Stimulated activated CD4-positive, alpha-beta T cell treated with anti-CD3 and anti-CD28 coated beads, Interleukin-4, amount 100 ng/mL, for 1 hour (primary cell): ENCODE data around the gene SST.

Experiments
- DNase-seq: peaks from one replicate; pipeline ENCODE4 v3.0.0-alpha.2; 2020

The SST gene

DNA sequence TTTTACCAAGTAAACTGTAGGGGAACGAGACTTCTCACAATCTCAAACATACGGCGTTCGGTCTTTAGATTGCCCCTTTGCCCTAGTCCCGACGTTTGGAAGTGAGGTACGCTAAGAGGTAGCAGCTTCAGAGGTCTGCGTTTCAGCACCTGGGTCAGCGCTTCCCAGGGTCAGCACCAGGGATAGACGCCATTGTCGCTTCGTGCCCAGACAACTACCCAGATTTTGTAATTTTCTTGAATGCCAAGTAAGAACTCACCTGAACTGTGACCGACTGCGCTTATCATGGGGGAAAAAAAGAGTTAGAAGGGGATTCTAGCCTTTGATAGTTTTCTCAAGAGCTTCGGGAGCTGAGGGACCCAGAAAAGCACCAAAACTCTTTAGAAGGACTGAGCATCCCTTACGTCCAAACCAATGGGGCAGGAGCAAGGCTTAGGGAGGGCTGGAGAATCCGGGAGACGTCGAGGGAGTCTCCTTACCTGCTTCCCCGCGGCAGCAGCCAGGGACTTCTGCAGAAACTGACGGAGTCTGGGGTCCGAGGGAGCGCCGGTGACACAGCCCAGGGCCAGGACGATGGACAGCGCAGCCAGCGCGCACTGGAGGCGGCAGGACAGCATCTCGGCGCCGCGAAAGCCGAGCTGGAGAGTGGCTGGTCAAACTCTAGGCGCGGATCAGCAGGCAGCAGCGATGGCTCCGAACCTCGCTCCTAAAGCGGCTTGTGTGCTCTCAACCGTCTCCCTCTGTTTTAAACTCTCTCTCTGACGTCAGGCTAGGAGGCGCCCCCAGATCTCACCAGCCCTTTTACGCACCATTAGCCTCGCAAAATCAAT is at the start of gene SST:
Gene SST (minus strand): TSS at position 720 of the 830 bp plus-strand sequence. CDS start 103 bp downstream, at position 617.
- DNase-seq, result peak; percentile 20

DNA sequence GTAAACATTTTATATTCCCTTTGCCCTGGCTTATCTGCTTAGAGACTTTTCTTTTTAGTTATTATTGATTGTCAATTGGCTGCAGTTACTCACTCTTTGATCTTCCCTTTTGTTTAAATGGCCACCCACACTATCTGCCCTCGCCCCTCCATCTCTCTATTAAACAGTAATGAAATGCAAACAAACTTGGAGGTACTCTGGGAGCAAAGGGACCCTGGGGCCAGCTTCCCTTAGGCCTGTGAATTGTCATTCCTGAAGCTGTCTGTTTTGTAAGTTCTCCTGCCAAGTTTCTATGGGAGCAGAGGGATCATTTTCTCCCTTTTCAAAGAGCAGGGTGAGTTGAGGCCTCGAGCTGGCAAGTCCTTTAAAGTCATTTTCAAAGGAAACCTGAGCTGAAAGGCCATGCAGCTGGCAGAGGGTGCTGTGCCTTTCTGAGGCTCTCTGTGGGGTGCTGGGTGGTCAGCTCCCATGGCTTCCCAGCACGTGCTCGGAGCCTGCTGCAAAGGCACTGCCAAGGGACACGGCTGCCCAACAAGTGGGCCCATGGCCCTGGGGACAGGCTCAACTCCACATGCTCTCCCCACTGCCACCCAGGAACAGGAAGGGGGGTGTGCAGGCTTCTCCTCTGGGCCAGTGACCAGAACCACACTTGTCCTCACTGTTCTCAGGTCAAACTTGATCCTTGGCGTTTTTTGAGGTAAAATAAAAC is 49.6 kb upstream of the SST start:
- no peak for DNase-seq

DNA sequence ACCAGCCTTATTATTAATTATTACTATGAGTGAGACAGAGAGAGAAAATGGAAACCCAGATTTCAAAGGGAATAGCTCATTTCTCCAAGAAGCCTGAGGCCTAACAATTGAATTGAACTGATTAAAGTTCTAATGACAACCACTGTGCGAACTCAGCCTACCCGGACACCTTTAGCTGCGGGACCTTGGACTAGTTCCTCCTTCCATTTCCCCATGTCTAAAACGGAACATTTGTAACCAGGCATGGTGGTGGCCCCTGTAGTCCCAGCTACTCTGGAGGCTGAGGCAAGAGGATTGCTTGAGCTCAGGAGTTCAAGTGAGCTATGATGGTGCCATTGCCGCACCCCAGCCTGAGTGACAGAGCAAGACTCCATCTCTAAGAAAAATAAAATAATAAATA is 48.6 kb upstream of the SST start:
- no peak for DNase-seq

DNA sequence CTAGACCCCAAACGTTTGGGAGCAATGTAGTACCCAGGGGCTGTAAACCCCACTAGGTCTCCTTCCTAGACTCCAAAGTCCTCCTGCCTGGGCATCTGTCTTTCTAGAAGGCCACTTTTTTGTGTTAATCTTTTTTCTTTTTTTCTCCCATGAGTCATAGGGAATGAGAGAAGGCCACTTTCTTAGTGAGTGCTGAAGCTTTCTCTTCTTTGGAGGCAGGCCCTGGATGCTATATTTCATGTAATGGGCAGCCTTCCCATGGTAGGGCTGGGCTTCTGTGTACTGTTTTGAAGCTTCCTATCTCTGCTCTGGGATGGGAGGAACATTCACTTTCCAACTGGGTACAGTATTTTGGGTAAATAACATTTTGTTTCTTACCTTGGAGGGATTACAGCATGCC is 47.4 kb upstream of the SST start:
- DNase-seq, result no peak

DNA sequence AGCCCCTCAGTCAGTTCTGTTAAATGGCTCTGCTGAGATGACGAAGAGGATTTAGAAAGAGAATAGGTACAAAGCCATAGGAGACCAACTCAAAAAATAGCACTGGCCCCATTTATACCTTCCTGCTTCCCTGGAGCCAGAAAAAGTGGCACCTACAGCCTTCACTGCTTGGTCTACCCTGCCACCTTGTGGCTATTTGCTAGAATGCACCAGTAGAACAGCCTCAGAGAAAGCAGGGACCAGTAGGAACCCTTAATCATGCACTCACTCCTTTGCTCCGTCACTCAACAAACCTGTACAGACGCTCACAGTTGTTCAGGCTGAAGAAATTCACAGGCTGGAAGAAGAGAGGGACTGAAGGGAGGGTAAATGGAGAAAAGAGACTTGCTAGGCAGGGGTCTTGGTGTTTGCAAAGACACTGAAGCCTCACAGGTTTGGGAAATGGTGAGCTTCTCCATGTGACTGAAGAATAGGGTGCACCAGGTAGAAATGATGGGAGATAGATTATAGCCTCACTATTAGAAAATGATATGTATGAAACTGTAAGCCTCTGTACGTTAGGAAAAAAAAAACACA is 44.3 kb upstream of the SST start:
- DNase-seq, result peak; percentile 55

DNA sequence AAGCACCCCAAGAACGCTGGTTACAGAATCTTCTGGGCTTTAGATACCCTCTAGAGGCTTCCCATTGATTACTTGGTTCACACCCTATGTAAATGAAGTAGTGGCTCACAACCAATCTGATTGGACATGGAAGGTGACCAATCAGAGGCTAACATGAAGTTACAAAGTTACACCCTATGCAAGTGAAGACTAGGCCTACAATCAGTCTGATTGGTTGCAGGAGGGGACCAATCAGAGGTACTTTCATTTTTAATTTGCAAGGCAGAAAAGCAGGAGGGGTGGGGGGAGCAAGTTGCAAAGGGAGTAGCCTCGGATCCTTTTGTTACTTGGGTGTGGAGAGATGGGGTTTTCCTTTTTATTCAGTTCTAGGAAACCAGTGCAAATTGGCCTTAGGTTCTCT is 43.3 kb upstream of the SST start:
- DNase-seq, result no peak

DNA sequence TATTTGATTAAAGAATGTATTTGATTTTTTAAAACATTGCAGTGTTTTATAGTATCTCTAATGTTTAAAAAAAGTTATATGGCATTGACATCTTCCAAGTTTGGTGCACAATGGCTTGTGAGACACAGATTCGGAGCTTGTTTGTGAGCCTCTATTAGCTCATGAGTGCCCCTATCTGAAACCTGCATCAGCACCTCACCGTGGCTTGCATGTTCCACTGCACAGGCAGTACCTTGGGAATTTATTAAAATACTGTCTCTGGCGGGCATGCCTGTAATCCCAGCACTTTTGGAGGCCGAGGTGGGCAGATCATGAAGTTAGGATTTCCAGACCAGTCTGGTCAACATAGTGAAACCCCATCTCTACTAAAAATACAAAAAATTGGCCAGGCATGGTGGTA is 39.0 kb upstream of the SST start:
- no peak for DNase-seq

DNA sequence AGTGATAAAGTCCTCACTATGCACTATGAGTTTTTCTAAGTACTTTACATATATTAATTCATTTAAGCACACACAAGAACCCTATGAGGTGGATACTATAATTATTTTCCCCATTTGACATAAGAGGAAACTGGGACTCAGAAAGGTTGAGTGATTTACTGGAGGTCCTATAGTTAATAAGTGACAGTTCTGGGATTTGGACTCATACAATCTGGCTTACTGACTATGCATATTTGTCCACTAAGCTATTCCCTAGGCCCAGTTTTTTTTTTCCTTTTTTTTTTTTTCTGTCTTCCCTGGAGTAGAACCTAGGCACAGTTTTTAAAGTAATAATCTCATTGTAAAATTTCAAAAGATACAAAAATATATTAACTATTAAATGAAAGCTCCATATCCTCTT is 38.5 kb upstream of the SST start:
- DNase-seq, result no peak

DNA sequence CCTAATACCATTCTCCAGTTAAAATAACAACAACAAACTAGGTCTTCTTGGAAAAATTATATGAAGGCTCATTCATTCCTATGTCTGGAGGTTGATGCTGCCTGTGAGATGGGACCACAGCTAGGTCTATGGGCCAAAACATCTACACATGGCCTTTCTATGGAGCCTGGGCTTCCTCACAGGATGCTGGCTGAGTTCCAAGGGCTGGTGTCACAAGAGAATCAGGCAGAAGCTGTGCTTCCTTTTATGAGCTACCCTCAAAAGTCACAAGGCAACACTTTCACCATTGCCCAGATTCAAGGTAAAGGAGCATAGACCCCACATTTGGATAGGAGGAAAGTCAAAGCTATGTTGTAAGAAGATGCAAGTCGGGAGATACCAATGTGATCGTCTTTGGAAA is 36.8 kb upstream of the SST start:
- no peak for DNase-seq

DNA sequence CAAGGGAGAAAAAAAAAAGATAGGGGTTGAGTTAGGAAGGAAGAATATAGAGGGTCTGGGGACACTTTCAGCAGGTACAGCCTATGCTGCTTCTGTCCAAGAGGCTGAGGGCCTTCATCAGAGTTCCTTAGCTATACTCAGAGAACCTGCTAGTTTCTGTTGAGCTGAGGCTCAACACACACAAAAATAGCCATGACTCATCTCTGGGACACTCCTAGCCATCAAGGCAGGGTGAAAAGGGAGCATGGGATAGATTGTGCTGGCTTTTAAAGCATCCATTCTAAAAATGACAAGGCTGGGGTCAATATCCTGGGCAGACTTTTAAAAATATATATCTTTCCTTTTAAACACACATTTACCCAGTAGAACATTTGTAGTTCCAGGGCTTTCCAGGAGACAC is 35.0 kb upstream of the SST start:
- no peak for DNase-seq

DNA sequence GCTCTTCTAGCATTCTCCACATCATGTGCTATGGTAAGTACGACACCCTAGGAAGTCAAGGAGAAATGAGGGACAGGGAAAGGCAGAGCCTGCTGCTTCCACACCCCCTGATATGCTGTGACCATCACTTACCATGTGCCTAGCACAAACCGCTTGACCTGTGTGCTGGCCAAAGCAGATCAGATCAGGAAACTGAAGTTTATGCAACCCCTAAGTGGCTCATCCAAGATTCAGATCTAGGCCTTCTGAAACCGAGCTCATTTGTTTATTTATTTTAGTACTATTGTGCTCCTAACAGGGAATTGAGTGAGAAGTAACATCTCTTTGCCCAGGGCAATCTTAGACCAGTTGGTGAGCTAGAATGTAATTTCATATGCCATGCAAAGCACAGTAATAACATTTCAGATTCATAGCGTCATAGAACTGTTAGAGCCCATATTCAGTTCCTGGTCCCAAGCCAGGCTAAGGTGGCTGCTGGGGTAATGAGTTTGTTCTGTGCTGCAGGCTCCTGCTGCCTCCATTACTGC is 32.4 kb upstream of the SST start, which contains the start of gene RTP2:
Gene RTP2 (minus strand): TSS at position 51 of the 527 bp plus-strand sequence. CDS start 429 bp downstream, outside the sequence.
- DNase-seq, result no peak

DNA sequence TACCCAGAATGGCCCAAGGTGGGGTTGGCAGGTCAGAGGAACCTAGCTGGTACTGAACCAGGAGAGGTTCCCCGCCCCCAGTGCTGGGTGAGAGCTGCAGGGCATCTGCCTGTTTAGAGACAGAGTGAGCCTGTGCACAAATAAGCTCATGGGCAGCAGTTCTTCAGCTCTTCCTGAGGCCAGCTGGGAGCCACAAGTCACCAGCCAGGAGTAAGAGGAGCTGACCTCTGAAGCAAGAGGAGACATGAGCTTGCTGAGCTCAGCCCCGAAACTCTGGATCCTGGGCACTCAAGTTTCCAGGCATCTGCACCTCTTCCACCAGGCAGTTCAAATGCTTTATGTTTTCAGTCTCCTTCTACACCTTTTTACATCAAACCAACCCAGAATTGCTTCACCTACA is 30.1 kb upstream of the SST start:
- no peak for DNase-seq

DNA sequence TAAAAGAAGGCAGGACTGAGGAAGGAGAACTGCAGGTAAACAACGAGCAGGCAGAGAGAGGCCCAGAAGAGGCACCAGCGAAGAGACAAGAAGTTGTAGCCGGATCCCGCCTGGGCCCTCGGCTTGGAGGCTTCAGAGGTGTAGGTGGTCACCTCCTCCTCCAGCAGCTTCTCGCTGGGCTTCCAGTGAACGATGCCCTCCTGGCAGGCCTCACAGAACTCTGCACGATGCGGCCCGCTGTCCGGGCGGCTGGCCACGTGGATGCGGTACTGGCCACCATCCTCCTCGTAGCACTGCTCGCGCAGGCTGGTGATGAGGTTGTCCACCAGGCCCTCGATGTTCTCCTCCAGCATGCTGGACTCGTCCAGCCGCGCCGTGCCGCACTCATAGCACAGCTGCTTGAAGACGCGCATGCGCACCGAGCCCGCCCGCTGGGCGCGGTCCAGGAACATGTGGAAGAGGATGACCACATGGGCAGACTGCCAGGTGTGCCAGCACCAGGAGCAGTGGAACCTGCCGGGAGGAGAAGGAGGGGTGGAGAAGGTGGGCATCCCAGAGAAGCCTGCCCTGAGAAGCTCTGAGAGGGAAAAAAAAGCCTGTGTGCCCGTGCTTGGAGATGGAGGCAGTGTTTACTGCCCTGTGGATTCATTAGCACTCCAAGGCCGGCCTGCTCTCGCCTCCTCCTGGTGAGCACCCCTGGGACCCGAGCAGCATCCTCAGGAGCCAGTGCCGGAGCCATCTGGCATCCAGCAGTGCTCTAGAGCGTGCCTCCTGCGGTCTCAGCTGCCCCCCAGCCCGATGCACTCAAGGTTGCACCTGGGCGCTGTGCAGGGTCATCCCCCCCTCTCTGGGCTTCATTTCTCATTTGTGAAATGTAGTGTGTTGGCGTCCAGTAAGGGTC is 28.6 kb upstream of the SST start:
- no peak for DNase-seq

DNA sequence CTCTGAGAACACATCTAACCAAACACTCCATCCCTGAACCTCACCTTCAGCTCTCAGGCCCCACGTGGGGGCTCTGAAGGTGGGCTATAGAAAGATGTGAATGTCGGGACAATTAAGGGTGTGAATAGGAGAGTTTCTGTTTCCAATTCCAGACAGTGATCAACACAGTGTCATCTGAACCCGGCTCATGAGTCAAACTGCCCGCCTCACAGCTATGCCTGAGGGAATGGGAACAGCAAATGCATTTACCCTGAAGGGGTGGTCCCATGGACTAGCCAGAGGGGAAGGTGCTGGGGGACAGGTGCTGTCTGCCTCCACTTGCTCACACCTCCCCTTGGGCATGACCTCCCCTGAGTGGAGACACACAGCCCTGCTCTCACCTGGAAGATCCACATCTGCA is 25.8 kb upstream of the SST start:
- DNase-seq, result no peak

DNA sequence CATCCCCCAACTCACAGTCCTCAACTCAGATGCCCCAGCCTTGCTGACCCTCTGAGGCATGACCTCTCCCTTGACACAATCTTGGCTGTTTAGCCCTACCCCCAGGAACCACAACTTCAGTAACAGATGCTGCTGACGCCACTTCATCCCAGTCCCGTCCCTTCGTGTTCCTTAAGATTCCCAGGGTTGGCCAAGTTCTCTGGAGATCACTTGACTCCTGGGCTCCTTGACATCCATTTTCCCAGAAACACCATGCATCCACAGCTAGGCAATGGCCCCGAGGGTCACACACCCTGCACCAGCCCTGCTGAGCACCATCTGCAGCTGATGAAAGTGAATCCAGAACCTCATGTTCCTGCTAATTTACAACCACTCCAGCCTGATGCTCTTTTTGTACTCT is 25.3 kb upstream of the SST start:
- no peak for DNase-seq

DNA sequence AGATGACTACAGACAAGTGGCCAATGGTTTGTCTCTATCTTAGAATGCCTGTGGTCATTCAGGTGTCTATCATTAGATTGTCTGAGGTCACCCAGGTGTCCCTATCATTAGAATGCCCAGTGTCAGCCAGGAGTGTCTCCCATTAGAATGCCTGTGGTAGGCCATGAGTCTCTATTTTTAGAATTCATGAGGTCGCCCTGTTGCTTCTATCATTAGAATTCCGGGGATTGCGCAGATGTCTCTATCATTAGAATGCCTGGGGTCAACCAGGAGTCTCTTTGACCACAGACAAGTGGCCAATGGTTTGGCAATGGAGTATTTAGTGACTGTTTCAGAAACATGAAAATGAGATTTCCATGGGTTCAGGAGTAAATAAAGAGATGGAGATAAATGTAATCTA is 24.6 kb upstream of the SST start:
- no peak for DNase-seq

DNA sequence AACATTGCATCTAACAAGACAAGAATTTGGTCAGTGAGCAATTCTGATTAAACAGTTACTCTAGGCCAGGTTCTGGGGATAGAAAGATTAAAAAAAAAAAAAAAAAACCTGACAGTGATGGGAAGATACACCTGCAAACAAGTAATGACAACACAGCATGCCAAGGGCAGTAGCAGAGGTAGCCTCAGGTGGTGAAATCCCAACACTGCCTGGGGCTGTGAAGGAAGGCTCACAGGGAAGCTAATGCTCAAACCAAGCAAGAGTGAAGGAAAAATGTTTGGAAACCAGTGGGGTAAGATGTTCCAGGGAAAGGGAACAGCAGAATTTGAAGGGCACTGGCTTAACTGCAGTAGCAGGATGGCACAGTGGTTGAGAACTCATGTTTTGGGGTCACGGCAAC is 23.2 kb upstream of the SST start:
- no peak for DNase-seq

DNA sequence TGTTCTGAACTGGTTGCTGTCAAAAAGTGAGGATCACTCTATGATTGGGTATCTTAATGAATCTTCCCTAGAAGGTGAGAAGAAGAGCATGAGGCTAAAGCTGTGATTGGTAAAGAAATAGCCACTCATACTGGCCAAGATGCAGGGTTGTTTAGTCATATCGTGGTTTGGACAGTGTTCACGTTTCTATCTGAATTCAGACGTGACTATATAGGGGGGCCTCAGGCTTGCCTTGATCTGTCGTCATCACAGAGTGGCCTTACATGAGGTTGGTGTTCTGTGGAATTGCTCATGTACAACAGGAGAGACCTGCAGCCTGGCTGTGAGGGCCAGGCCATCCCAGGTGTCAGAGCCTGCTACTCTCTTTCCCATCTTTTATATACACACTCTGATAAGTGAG is 19.8 kb upstream of the SST start:
- no peak for DNase-seq

DNA sequence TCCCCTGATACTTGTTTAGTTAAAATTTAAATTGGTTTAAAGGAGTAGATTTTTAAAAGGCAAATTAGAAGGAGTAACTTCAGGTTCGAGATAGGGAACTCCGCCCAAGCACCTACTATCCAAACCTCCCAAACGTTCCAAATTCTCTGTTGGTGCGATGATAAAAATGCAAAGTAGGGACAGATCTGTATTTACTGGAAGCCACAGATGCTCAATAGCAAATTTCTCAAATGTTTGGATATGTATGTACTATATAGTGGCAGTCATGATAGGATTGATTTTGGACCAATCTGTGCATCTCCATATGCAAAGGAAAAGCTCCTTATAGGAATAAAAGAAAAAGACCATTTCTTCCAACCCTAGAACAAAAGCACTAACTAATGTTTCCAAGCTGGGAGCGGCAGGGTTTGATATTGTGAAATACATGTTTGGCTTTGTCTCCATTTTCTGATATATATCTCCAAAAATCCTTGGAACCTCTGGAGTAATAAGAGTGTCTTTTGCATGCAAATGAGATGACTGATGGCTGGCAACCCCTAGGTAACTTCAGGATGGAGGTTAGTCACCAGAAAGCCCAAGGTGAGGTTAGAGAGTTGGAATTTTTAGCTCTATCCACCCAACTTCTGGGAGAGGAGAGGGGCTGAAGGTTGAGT is 16.6 kb upstream of the SST start:
- DNase-seq, result no peak

DNA sequence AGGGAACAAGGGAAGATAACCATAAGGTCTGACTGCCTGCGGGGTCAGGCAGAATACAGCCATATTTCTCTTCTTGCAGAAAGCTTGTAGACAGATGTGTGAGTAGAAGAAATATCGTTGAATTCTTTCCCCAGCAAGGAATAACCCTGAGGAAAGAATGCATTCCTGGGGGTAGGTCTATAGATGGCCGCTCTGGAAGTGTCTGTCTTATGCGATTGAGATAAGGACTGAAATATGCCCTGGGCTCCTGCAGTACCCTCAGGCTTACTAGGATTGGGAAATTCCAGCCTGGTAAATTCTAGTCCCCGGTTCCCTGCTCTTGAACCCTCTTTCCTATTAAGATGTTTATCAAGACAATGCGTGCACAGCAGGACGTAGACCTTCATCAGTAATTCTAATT is 15.8 kb upstream of the SST start:
- DNase-seq, result no peak

DNA sequence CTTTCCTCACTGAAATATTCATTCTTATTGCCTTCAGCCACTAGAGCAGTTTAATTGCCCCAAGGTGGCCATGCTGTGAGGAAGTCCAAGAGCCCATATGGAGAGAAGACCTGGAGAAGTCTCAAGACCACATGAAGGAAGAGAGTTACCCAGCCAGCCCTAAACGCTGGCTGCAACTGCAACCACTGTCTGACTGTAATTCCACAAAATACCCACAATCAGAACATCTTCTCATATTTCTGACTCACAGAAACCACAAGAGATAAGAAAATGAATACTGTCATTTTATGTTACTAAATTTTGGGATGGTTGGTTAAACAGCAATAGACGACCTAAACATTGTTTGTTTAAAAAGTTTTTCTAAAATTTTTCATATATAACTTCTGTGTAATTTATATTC is 14.7 kb upstream of the SST start:
- no peak for DNase-seq

DNA sequence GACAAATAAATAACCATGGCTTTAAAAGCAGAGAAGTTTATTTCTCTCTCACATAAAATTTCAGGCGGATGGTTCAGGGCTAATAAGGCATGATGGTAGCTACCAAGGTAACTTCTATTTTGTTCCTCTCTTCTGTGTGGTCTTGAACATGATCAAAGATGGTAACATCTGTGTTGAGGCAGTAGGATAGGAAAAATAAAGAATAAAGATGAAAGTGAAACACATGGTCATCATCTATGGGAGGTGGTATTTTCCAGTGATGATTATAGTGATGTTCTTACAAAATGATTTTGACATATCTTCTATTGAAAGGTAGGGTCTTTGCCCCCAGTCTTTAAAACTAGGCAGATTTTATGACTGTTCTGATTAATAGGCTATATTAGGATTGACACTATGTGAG is 14.2 kb upstream of the SST start:
- DNase-seq, result no peak
